Trophoblast cell (in vitro differentiated cells and primary cell): ENCODE data around the gene SRP14.
"Not testable (repeated sequence)": the region's sequence is repeated elsewhere in the genome, so short reads cannot be mapped to it uniquely, and the experiment has no call there.

ENCODE experiments used
- DNase-seq, 2 donors: peaks; one replicate each; pipeline ENCODE4 v3.0.0-alpha.2; 2016
- H2AFZ ChIP-seq: 2 replicates; pipeline ENCODE4 v1.6.1; 2013; ENCODE audit warnings: low read length, moderate library complexity, mild to moderate bottlenecking; ENCODE audit not compliant: insufficient read depth, poor library complexity
- H2AK5ac ChIP-seq: 2 replicates; pipeline ENCODE4 v1.6.1; 2013; ENCODE audit warnings: mild to moderate bottlenecking, low read length
- H2BK120ac ChIP-seq: 2 replicates; pipeline ENCODE4 v1.6.1; 2013; ENCODE audit warnings: low read length, mild to moderate bottlenecking, moderate library complexity; ENCODE audit not compliant: insufficient read depth, poor library complexity
- H2BK12ac ChIP-seq: 2 replicates; pipeline ENCODE4 v1.6.1; 2013; ENCODE audit warnings: mild to moderate bottlenecking, low read length, moderate library complexity
- H2BK5ac ChIP-seq: 2 replicates; pipeline ENCODE4 v1.6.1; 2013; ENCODE audit warnings: low read length, low read depth, moderate library complexity, mild to moderate bottlenecking; ENCODE audit not compliant: poor library complexity
- H3K14ac ChIP-seq: 2 replicates; pipeline ENCODE4 v1.6.1; 2013; ENCODE audit warnings: mild to moderate bottlenecking, low read length
- H3K18ac ChIP-seq: 2 replicates; pipeline ENCODE4 v1.6.1; 2013; ENCODE audit warnings: mild to moderate bottlenecking, low read length
- H3K23ac ChIP-seq: 2 replicates; pipeline ENCODE4 v1.6.1; 2013; ENCODE audit warnings: low read length
- H3K27ac ChIP-seq: 2 replicates; pipeline ENCODE4 v1.5.1; 2013; ENCODE audit warnings: low read depth, mild to moderate bottlenecking, inconsistent platforms, low read length, moderate library complexity
- H3K27me3 ChIP-seq: 2 replicates; pipeline ENCODE4 v1.6.1; 2013; ENCODE audit warnings: inconsistent platforms, mild to moderate bottlenecking, low read length, moderate library complexity; ENCODE audit not compliant: insufficient read depth
- H3K36me3 ChIP-seq, 2 experiments: 1 replicate in 1 of 2; 2 replicates in 1 of 2; pipeline ENCODE4 v1.6.1; 2013; ENCODE audit warnings: low read length in 2 of 2, mild to moderate bottlenecking in 2 of 2, moderate library complexity in 1 of 2; ENCODE audit not compliant: insufficient read depth in 2 of 2, control insufficient read depth in 1 of 2
- H3K4ac ChIP-seq: 2 replicates; pipeline ENCODE4 v1.6.1; 2013; ENCODE audit warnings: low read depth, mild to moderate bottlenecking, low read length, moderate library complexity
- H3K4me1 ChIP-seq, 2 experiments: 1 replicate in 1 of 2; 2 replicates in 1 of 2; pipeline ENCODE4 v1.6.1; 2013; ENCODE audit warnings: low read length in 2 of 2, mild to moderate bottlenecking in 2 of 2, moderate library complexity in 1 of 2; ENCODE audit not compliant: insufficient read depth in 2 of 2, control insufficient read depth in 1 of 2
- H3K4me2 ChIP-seq: 2 replicates; pipeline ENCODE4 v1.6.1; 2013; ENCODE audit warnings: inconsistent platforms, mild to moderate bottlenecking, low read length, moderate library complexity
- H3K4me3 ChIP-seq: 2 replicates; pipeline ENCODE4 v1.5.1; 2013; ENCODE audit warnings: mild to moderate bottlenecking, low read depth, low read length, inconsistent platforms
- H3K79me1 ChIP-seq: one replicate; pipeline ENCODE4 v1.6.1; 2013; ENCODE audit warnings: low read length
- H3K79me2 ChIP-seq: 2 replicates; pipeline ENCODE4 v1.6.1; 2013; ENCODE audit warnings: low read length, mild to moderate bottlenecking; ENCODE audit not compliant: control insufficient read depth, insufficient read depth, poor library complexity
- H3K9ac ChIP-seq: 2 replicates; pipeline ENCODE4 v1.6.1; 2013; ENCODE audit warnings: mild to moderate bottlenecking, low read length
- H3K9me3 ChIP-seq: 2 replicates; pipeline ENCODE4 v1.6.1; 2013; ENCODE audit warnings: low read depth, mild to moderate bottlenecking, control low read depth, inconsistent platforms, low read length; ENCODE audit not compliant: insufficient read depth
- H4K12ac ChIP-seq: 2 replicates; pipeline ENCODE4 v1.6.1; 2013; ENCODE audit warnings: low read depth, mild to moderate bottlenecking, low read length, moderate library complexity
- H4K8ac ChIP-seq: 2 replicates; pipeline ENCODE4 v1.6.1; 2013; ENCODE audit warnings: low read depth, mild to moderate bottlenecking, low read length, moderate library complexity
- H4K91ac ChIP-seq: one replicate; pipeline ENCODE4 v1.6.1; 2013; ENCODE audit warnings: low read depth, mild to moderate bottlenecking, low read length, moderate library complexity
- WGBS: extraction: QIAGEN DNeasy Blood & Tissue Kit; methylation state at CpG from one replicate; pipeline ENCODE4 v1.1.7; 2013; ENCODE audit warnings: missing lambda C conversion rate; ENCODE audit not compliant: insufficient read length, insufficient coverage; ENCODE audit errors: extremely low coverage; 5-methylcytosine and 5-hydroxymethylcytosine counted together

SRP14 gene

GRCh38 chr15:39997031-39997430 is 42.0 kb downstream of the SRP14 start:
- no peaks in the 10 kb centered on the region for H3K27me3 ChIP-seq
- no peak overlapping the region for H4K91ac ChIP-seq
- no peak overlapping the region for H2BK120ac ChIP-seq
- no peak overlapping the region for H4K12ac ChIP-seq
- H2AFZ ChIP-seq = no peak overlapping the region
- H3K4me1 ChIP-seq = no peaks in the 10 kb centered on the region
- H3K4ac ChIP-seq = no peak overlapping the region
- no peak overlapping the region for H3K18ac ChIP-seq
- no peak overlapping the region for H3K4me3 ChIP-seq
- H2BK5ac ChIP-seq = no peak overlapping the region
- H3K4me2 ChIP-seq = no peak overlapping the region
- no peaks in the 10 kb centered on the region for H3K79me1 ChIP-seq
- H3K36me3 ChIP-seq = peaks cover 17 to 29% of the 10 kb centered on the region in 2 experiments
- H3K9ac ChIP-seq = no peak overlapping the region
- H3K27ac ChIP-seq = no peak overlapping the region
- no peak overlapping the region for H2BK12ac ChIP-seq
- peak in 1 of 2 donors; percentile 88 for DNase-seq
- H2AK5ac ChIP-seq = no peak overlapping the region
- H3K9me3 ChIP-seq = no peaks in the 10 kb centered on the region
- WGBS = no CpG with 5 or more reads among the region's 1 CpG
- no peak overlapping the region for H3K14ac ChIP-seq
- no peaks in the 10 kb centered on the region for H3K79me2 ChIP-seq
- H4K8ac ChIP-seq = no peak overlapping the region
- H3K23ac ChIP-seq = no peak overlapping the region

- not testable (repeated sequence) for H3K79me1 ChIP-seq, DNase-seq, H4K12ac ChIP-seq, H3K23ac ChIP-seq, H2BK12ac ChIP-seq, H3K4me2 ChIP-seq, H3K27ac ChIP-seq, H3K4ac ChIP-seq, H3K79me2 ChIP-seq, H3K9ac ChIP-seq, H4K91ac ChIP-seq, H3K9me3 ChIP-seq, H3K18ac ChIP-seq, H2BK120ac ChIP-seq, H4K8ac ChIP-seq, H3K4me1 ChIP-seq, H2AFZ ChIP-seq, H2AK5ac ChIP-seq, H2BK5ac ChIP-seq, H3K27me3 ChIP-seq, H3K14ac ChIP-seq, H3K4me3 ChIP-seq
- H3K36me3 ChIP-seq = peaks cover 15 to 30% of the 10 kb centered on the region in 2 experiments
- no CpG with 5 or more reads among the region's 2 CpGs for WGBS
Measured at GRCh38 chr15:39996228-39996627, 42.8 kb downstream of the SRP14 start.

- not testable (repeated sequence) for H3K18ac ChIP-seq, DNase-seq, H2BK120ac ChIP-seq, H3K9ac ChIP-seq, H4K91ac ChIP-seq, H3K79me1 ChIP-seq, H3K23ac ChIP-seq, H2BK5ac ChIP-seq, H3K4me3 ChIP-seq, H2AFZ ChIP-seq, H3K79me2 ChIP-seq, H4K8ac ChIP-seq, H3K27me3 ChIP-seq, H2AK5ac ChIP-seq, H3K4me1 ChIP-seq, H3K4me2 ChIP-seq, H3K14ac ChIP-seq, H3K9me3 ChIP-seq, H4K12ac ChIP-seq, H2BK12ac ChIP-seq, H3K4ac ChIP-seq, H3K27ac ChIP-seq
- peaks cover 14 to 38% of the 10 kb centered on the region in 2 experiments for H3K36me3 ChIP-seq
- WGBS = no CpG with 5 or more reads among the region's 5 CpGs
Measured at GRCh38 chr15:39992953-39993352, 46.0 kb downstream of the SRP14 start.

- Histone ChIP-seq H4K12ac (no peak overlapping the region), H3K4ac (no peak overlapping the region), H3K9ac (no peak overlapping the region), H3K4me2 (no peak overlapping the region), H2BK12ac (no peak overlapping the region), H3K4me1 (no peaks in the 10 kb centered on the region), H3K27ac (no peak overlapping the region), H2AK5ac (no peak overlapping the region), H4K91ac (no peak overlapping the region), H3K36me3 (peaks cover 18 to 45% of the 10 kb centered on the region in 2 experiments), H3K4me3 (no peak overlapping the region), H2BK5ac (no peak overlapping the region), H3K9me3 (no peaks in the 10 kb centered on the region), H2AFZ (no peak overlapping the region), H2BK120ac (no peak overlapping the region), H3K27me3 (no peaks in the 10 kb centered on the region), H3K79me1 (no peaks in the 10 kb centered on the region), H3K79me2 (no peaks in the 10 kb centered on the region), H3K14ac (no peak overlapping the region), H3K23ac (no peak overlapping the region), H4K8ac (no peak overlapping the region), H3K18ac (no peak overlapping the region)
- DNase-seq = peak; percentile 94 to 96
- no CpG with 5 or more reads among the region's 6 CpGs for WGBS
Measured at GRCh38 chr15:39990706-39991105, 48.3 kb downstream of the SRP14 start.
